PC-9 (cell line): ENCODE data around the gene LIN28B. TPM values are rescaled to one million over a fixed set of nuclear protein-coding genes. Genes with fewer than 3 reads are reported as not detected.

Source experiments
- BruUV-seq: library from RNA; stranded (reverse); fragments of 400-500 nt; replicated peaks from 2 replicates; lab custom pipeline; 2021; lab: Mats Ljungman, UMichigan
- CTCF ChIA-PET: fragments of 300-600 bp; sonication (Branson Sonifier 250); formaldehyde crosslinking; loops from one replicate; lab custom pipeline; 2022; ENCODE audit warnings: antibody characterized with exemption; lab: Charles Lee
- POLR2A ChIA-PET: fragments of 300-600 bp; sonication (Branson Sonifier 250); formaldehyde crosslinking; loops from one replicate; lab custom pipeline; 2022; ENCODE audit warnings: antibody characterized with exemption; ENCODE audit not compliant: unreplicated experiment; lab: Charles Lee
- DNase-seq, 2 experiments: peaks; one replicate each; pipeline versions ENCODE4 v3.0.0 to v3.0.0-alpha.2; 2015 to 2022; ENCODE audit warnings: mixed read lengths in 1 of 2
- H2AFZ ChIP-seq: fragments of 200-600 bp; sonication (generic); 2 replicates; pipeline ENCODE4 v1.8.1; 2017; ENCODE audit warnings: antibody characterized with exemption
- H3F3A ChIP-seq: fragments of 200-600 bp; sonication (generic); 2 replicates; pipeline ENCODE4 v1.8.1; 2017; ENCODE audit warnings: antibody characterized with exemption, mild to moderate bottlenecking, low read depth; ENCODE audit not compliant: insufficient read depth
- H3K27ac ChIP-seq: fragments of 200-600 bp; sonication (generic); 2 replicates; pipeline ENCODE4 v1.6.1; 2016; ENCODE audit warnings: mixed run types
- H3K27me3 ChIP-seq: fragments of 200-600 bp; sonication (generic); 2 replicates; pipeline ENCODE4 v1.6.1; 2016; ENCODE audit warnings: low read depth, mixed run types; ENCODE audit not compliant: insufficient read depth
- H3K36me3 ChIP-seq: fragments of 200-600 bp; sonication (generic); 2 replicates; pipeline ENCODE4 v1.6.1; 2016; ENCODE audit warnings: low read depth, mixed run types
- H3K4me1 ChIP-seq: fragments of 200-600 bp; sonication (generic); replicated peaks from 2 replicates; pipeline ENCODE4 v1.6.1; 2016; ENCODE audit warnings: mixed run types; ENCODE audit not compliant: insufficient read depth
- H3K4me2 ChIP-seq: fragments of 200-600 bp; sonication (generic); 2 replicates; pipeline ENCODE4 v1.6.1; 2017; ENCODE audit warnings: mixed run types
- H3K4me3 ChIP-seq: fragments of 200-600 bp; sonication (generic); 2 replicates; pipeline ENCODE4 v1.6.1; 2016; ENCODE audit warnings: mixed run types
- H3K79me2 ChIP-seq: fragments of 200-600 bp; sonication (generic); 2 replicates; pipeline ENCODE4 v1.6.1; 2017; ENCODE audit warnings: low read depth, mixed run types
- H3K9me2 ChIP-seq: fragments of 200-600 bp; sonication (generic); 2 replicates; pipeline ENCODE4 v1.8.1; 2017; ENCODE audit warnings: mild to moderate bottlenecking; ENCODE audit not compliant: insufficient read depth
- H3K9me3 ChIP-seq: fragments of 200-600 bp; sonication (generic); 2 replicates; pipeline ENCODE4 v1.8.1; 2016; ENCODE audit warnings: low read depth; ENCODE audit not compliant: insufficient read depth
- H4K20me1 ChIP-seq: fragments of 200-600 bp; sonication (generic); 2 replicates; pipeline ENCODE4 v1.8.1; 2017; ENCODE audit not compliant: insufficient read depth
- EZH2 ChIP-seq: fragments of 200-600 bp; sonication (generic); IDR thresholded peaks from 2 replicates; pipeline ENCODE4 v1.8.0; 2017; ENCODE audit warnings: antibody characterized with exemption, low read depth
- intact Hi-C: fragments of 100-400 bp; cut with micrococcal nuclease; formaldehyde crosslinking; loops from one replicate; pipeline ENCODE4 v1.10.0; 2022; ENCODE audit not compliant: unreplicated experiment
- total RNA-seq: library from RNA; stranded (reverse); gene quantifications from 2 replicates; pipeline ENCODE4 v1.2.3, GENCODE V29; 2021
- TF ChIP-seq, protein P1 (sequence below): fragments of 200-600 bp; sonication (generic); conservative IDR thresholded peaks from 2 replicates; pipeline ENCODE4 v1.6.1; 2017; ENCODE audit warnings: mixed run types, antibody characterized with exemption, mild to moderate bottlenecking, moderate library complexity

The LIN28B gene
- total RNA-seq, 1 experiment from 2014 or later = not detected

GRCh38 chr6:105111105-105111504, 154.2 kb downstream of the LIN28B start:
- Histone ChIP-seq H3K4me2 (no peak overlapping the region), H4K20me1 (no peaks in the 10 kb centered on the region), H3F3A (no peaks in the 10 kb centered on the region), H3K36me3 (no peaks in the 10 kb centered on the region), H3K79me2 (no peaks in the 10 kb centered on the region), H3K9me2 (no peaks in the 10 kb centered on the region), H3K9me3 (no peaks in the 10 kb centered on the region), H3K4me1 (peaks cover 9% of the 10 kb centered on the region; the same call in 1 of the 2 replicates), H3K27ac (no peak overlapping the region), H2AFZ (no peak overlapping the region), H3K27me3 (no peaks in the 10 kb centered on the region), H3K4me3 (no peak overlapping the region)
- intact Hi-C loops = no loop called here
- no peak for DNase-seq
- ChIA-PET POLR2A (no interaction called here), CTCF (no interaction called here)
- TF ChIP-seq EZH2 = no peak
- TF ChIP-seq, protein P1, sequence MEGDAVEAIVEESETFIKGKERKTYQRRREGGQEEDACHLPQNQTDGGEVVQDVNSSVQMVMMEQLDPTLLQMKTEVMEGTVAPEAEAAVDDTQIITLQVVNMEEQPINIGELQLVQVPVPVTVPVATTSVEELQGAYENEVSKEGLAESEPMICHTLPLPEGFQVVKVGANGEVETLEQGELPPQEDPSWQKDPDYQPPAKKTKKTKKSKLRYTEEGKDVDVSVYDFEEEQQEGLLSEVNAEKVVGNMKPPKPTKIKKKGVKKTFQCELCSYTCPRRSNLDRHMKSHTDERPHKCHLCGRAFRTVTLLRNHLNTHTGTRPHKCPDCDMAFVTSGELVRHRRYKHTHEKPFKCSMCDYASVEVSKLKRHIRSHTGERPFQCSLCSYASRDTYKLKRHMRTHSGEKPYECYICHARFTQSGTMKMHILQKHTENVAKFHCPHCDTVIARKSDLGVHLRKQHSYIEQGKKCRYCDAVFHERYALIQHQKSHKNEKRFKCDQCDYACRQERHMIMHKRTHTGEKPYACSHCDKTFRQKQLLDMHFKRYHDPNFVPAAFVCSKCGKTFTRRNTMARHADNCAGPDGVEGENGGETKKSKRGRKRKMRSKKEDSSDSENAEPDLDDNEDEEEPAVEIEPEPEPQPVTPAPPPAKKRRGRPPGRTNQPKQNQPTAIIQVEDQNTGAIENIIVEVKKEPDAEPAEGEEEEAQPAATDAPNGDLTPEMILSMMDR = no peak
- BruUV-seq = no TSS peak

DNA sequence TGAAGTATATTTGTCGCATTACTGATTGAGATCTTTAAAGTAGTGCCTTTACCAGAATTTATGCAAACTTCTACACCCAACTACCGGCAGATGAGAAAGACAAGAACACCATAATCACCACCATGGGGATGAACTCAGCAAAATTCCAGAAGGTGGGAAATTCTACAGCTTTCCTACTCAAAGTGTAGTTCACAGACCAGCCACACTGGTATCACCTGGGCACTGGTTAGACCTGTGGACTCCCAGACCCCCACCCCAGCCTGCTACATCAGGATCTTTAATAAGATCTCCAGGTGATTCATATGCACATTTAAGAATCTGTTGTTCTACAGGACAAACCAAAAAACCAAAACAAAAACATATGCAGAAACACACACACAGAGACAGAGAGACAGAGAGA, 155.0 kb downstream of the LIN28B start:
- Histone ChIP-seq H3K27me3 (no peaks in the 10 kb centered on the region), H3K27ac (no peak overlapping the region), H3F3A (no peaks in the 10 kb centered on the region), H4K20me1 (no peaks in the 10 kb centered on the region), H3K4me3 (no peak overlapping the region), H3K4me2 (no peak overlapping the region), H3K9me2 (no peaks in the 10 kb centered on the region), H2AFZ (no peak overlapping the region), H3K9me3 (no peaks in the 10 kb centered on the region), H3K79me2 (no peaks in the 10 kb centered on the region), H3K4me1 (peaks cover 8% of the 10 kb centered on the region; the same call in 1 of the 2 replicates), H3K36me3 (no peaks in the 10 kb centered on the region)
- BruUV-seq = no TSS peak
- TF ChIP-seq EZH2 = no peak
- TF ChIP-seq, protein P1 = no peak
- POLR2A ChIA-PET = no interaction called here
- peak in 1 of 2 experiments; percentile 6 for DNase-seq
- intact Hi-C loops = no loop called here
- CTCF ChIA-PET = no interaction called here

- Histone ChIP-seq H3K79me2 (no peaks in the 10 kb centered on the region), H3K4me1 (0 out of 2 replicates have a peak, but pooled peaks cover under 1% of the 10 kb centered on the region), H3K27ac (no peak overlapping the region), H3F3A (no peaks in the 10 kb centered on the region), H3K27me3 (no peaks in the 10 kb centered on the region), H2AFZ (no peak overlapping the region), H3K36me3 (no peaks in the 10 kb centered on the region), H3K4me2 (no peak overlapping the region), H3K9me2 (no peaks in the 10 kb centered on the region), H3K4me3 (no peak overlapping the region), H4K20me1 (no peaks in the 10 kb centered on the region), H3K9me3 (no peaks in the 10 kb centered on the region)
- CTCF ChIA-PET = no interaction called here
- intact Hi-C loops = no loop called here
- no peak for TF ChIP-seq EZH2
- TF ChIP-seq, protein P1 = no peak
- POLR2A ChIA-PET = interaction anchor here (0.6 kb wide), 1 partner anchor 233 kb away, joined by 5 read pairs; no protein-coding TSS in a partner anchor
- DNase-seq = peak in 1 of 2 experiments; percentile 20
- no TSS peak for BruUV-seq
Measured at GRCh38 chr6:105112577-105112976, 155.7 kb downstream of the LIN28B start.
